ENCODE results near the gene DCLRE1C. TPM values are rescaled to one million over a fixed set of nuclear protein-coding genes. Genes with fewer than 3 reads are reported as not detected.
"Not testable (repeated sequence)": the region's sequence is repeated elsewhere in the genome, so short reads cannot be mapped to it uniquely, and the experiment has no call there.

Gene DCLRE1C
- total and polyA plus RNA-seq, 2 experiments from 2014 or later: 8.2 to 11.3 TPM

GRCh38 chr10:14945108-14945507, 8.8 kb downstream of the DCLRE1C start:
- Histone ChIP-seq H3K4me3 (no peak overlapping the region), H3K9me3 (ENCODE audit: low read depth) (no peaks in the 10 kb centered on the region), H3K79me2 (ENCODE audit: insufficient read depth) (peaks cover 46% of the 10 kb centered on the region), H3K36me3 (ENCODE audit: low read depth) (peaks cover 12% of the 10 kb centered on the region), H4K20me1 (ENCODE audit: insufficient read depth) (no peaks in the 10 kb centered on the region), H2AFZ (no peak overlapping the region), H3K4me1 (ENCODE audit: insufficient read depth) (no peaks in the 10 kb centered on the region), H3K27me3 (replicated peaks; ENCODE audit: insufficient read depth) (no peaks in the 10 kb centered on the region), H3K4me2 (ENCODE audit: unreplicated experiment) (no peak overlapping the region), H3K9ac (no peak overlapping the region), H3K9me2 (ENCODE audit: insufficient read depth) (no peaks in the 10 kb centered on the region), H3F3A (ENCODE audit: insufficient read depth) (no peaks in the 10 kb centered on the region), H3K27ac (no peak overlapping the region)
- WGBS, 2 experiments (ENCODE audit: low coverage in 1 of 2, low lambda C conversion rate in 2 of 2, missing lambda C conversion rate in 2 of 2): 97 to 98% methylated on average over 5 of the region's 5 CpGs
- in situ Hi-C loops (cut with MboI): no loop called here
- no peak for TF ChIP-seq EZH2 (IDR thresholded peaks at IDR 0.05; ENCODE audit: insufficient read depth, poor library complexity, severe bottlenecking)
- TF ChIP-seq EZH2phosphoT487 (IDR thresholded peaks at IDR 0.05; ENCODE audit: insufficient read depth, low read depth): no peak
- peak; percentile 28 for DNase-seq

DNA sequence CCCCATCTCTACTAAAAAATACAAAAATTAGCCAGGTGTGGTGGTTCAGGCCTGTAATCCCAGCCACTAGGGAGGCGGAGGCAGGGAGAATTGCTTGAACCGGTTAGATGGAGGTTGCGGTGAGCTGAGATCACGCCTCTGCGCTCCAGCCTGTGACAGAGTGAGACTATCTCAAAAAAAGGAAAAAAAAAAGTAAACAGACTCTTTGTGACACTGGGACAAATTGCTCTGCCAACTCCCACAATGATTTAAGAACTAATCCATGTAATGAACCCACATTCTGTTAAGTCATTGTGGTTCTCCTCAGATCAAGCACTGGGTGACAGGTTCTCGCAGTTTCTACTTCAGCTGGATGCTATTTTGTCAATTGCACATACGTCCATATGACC, 11.0 kb downstream of the DCLRE1C start:
- H3K4me1 ChIP-seq (ENCODE audit: insufficient read depth); H3K27ac ChIP-seq; H3K9ac ChIP-seq; H3K9me2 ChIP-seq (ENCODE audit: insufficient read depth); H3K4me2 ChIP-seq (ENCODE audit: unreplicated experiment); H3K4me3 ChIP-seq; H2AFZ ChIP-seq; H3K27me3 ChIP-seq (replicated peaks; ENCODE audit: insufficient read depth); H3K9me3 ChIP-seq (ENCODE audit: low read depth); H4K20me1 ChIP-seq (ENCODE audit: insufficient read depth); DNase-seq; H3F3A ChIP-seq (ENCODE audit: insufficient read depth); in situ Hi-C loops (cut with MboI): not testable (repeated sequence)
- Histone ChIP-seq H3K36me3 (ENCODE audit: low read depth) (peaks cover 12% of the 10 kb centered on the region), H3K79me2 (ENCODE audit: insufficient read depth) (peaks cover 25% of the 10 kb centered on the region)
- 96 to 98% methylated on average over 7 of the region's 7 CpGs for WGBS, 2 experiments (ENCODE audit: low coverage in 1 of 2, low lambda C conversion rate in 2 of 2, missing lambda C conversion rate in 2 of 2)

DNA sequence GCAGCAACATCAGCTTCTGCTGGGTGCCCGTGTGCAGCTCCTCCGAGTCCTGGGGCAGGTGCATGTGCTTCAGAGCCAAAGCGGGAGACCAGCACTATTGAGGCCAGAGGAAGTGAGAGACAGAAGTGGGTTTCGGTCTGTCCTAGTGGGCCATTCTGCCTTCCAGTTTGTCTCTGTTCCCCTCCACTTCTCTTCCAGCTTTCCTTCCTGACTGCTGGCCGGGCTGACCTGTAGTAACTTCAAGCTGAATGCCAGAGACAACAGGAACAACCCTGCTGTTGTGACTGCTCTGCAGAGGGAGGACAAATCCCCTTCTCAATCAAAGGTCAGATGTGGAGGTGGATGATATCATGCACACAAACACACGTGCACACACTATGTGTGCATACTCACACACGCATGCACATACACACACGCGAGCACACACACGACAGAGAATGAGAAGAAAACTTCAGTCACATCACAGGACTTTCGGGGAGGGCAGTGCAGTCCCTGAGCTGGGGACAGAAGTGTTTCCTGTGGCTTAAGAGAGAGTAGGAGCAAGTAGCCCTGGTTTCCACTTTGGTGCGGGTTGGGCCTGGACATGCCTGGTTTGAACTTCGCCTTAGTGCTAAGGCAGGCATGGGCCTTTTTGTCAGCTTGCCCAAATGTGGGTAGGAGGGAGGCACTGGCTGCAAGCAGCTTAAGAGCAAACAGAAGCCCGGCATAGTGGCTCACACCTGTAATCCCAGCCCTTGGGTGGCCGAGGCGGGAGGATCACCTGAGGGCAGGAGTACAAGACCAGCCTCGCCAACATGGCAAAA, 11.5 kb downstream of the DCLRE1C start:
- Histone ChIP-seq H3K79me2 (ENCODE audit: insufficient read depth) (peaks cover 19% of the 10 kb centered on the region), H3K36me3 (ENCODE audit: low read depth) (peaks cover 12% of the 10 kb centered on the region)
- H3K4me1 ChIP-seq (ENCODE audit: insufficient read depth); H3K9ac ChIP-seq; DNase-seq; H3K4me2 ChIP-seq (ENCODE audit: unreplicated experiment); in situ Hi-C loops (cut with MboI); H3K9me3 ChIP-seq (ENCODE audit: low read depth); H4K20me1 ChIP-seq (ENCODE audit: insufficient read depth); H3K9me2 ChIP-seq (ENCODE audit: insufficient read depth); H3K4me3 ChIP-seq; H3K27me3 ChIP-seq (replicated peaks; ENCODE audit: insufficient read depth); H3K27ac ChIP-seq; H3F3A ChIP-seq (ENCODE audit: insufficient read depth); H2AFZ ChIP-seq: not testable (repeated sequence)
- WGBS, 2 experiments (ENCODE audit: low coverage in 1 of 2, low lambda C conversion rate in 2 of 2, missing lambda C conversion rate in 2 of 2): 92 to 93% methylated on average over 16 to 17 of the region's 17 CpGs

DNA sequence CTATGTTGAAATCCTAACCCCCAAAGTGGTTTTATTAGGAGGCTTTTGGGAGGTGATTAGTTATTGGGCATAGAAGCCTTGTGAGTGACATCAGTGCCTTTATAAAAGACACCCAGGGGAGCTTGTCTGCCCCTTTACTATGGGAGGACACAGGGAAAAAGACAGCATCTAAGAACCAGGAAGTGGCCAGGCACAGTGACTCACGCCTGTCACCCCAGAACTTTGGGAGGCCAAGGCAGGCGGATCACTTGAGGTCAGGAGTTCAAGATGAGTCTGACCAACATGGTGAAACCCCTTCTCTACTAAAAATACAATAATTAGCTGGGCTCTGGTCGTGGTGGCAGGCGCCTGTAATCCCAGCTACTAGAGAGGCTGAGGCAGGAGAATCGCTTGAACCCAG, 14.9 kb downstream of the DCLRE1C start:
- H3K4me2 ChIP-seq (ENCODE audit: unreplicated experiment); H2AFZ ChIP-seq; DNase-seq; H4K20me1 ChIP-seq (ENCODE audit: insufficient read depth); H3F3A ChIP-seq (ENCODE audit: insufficient read depth); H3K9me2 ChIP-seq (ENCODE audit: insufficient read depth); H3K9ac ChIP-seq; H3K9me3 ChIP-seq (ENCODE audit: low read depth); H3K4me1 ChIP-seq (ENCODE audit: insufficient read depth); H3K79me2 ChIP-seq (ENCODE audit: insufficient read depth); in situ Hi-C loops (cut with MboI); H3K27ac ChIP-seq; H3K4me3 ChIP-seq; H3K27me3 ChIP-seq (replicated peaks; ENCODE audit: insufficient read depth); H3K36me3 ChIP-seq (ENCODE audit: low read depth): not testable (repeated sequence)
- WGBS, 2 experiments (ENCODE audit: low coverage in 1 of 2, low lambda C conversion rate in 2 of 2, missing lambda C conversion rate in 2 of 2): 80 to 81% methylated on average over 4 of the region's 5 CpGs

GRCh38 chr10:14936584-14936983, 17.3 kb downstream of the DCLRE1C start:
- no peak for DNase-seq
- H3K4me3 ChIP-seq: no peak overlapping the region
- in situ Hi-C loops (cut with MboI): no loop called here

More at GRCh38 chr10:14936584-14936983, 17.3 kb downstream of the DCLRE1C start:
- Histone ChIP-seq H3K36me3 (ENCODE audit: low read depth) (peaks cover 7% of the 10 kb centered on the region), H4K20me1 (ENCODE audit: insufficient read depth) (no peaks in the 10 kb centered on the region), H3K9ac (no peak overlapping the region), H3K4me1 (ENCODE audit: insufficient read depth) (no peaks in the 10 kb centered on the region), H3K9me3 (ENCODE audit: low read depth) (no peaks in the 10 kb centered on the region), H3F3A (ENCODE audit: insufficient read depth) (no peaks in the 10 kb centered on the region), H3K27me3 (replicated peaks; ENCODE audit: insufficient read depth) (no peaks in the 10 kb centered on the region), H3K27ac (no peak overlapping the region), H3K9me2 (ENCODE audit: insufficient read depth) (no peaks in the 10 kb centered on the region), H3K4me2 (ENCODE audit: unreplicated experiment) (no peak overlapping the region), H2AFZ (no peak overlapping the region), H3K79me2 (ENCODE audit: insufficient read depth) (no peaks in the 10 kb centered on the region)
- WGBS, 2 experiments (ENCODE audit: low coverage in 1 of 2, low lambda C conversion rate in 2 of 2, missing lambda C conversion rate in 2 of 2): 98 to 99% methylated on average over 2 of the region's 2 CpGs
- TF ChIP-seq EZH2phosphoT487 (IDR thresholded peaks at IDR 0.05; ENCODE audit: insufficient read depth, low read depth) (no peak), EZH2 (IDR thresholded peaks at IDR 0.05; ENCODE audit: insufficient read depth, poor library complexity, severe bottlenecking) (no peak)

All from GM23248 (cell line).